HT1080 (cell line): ENCODE measurements around the gene APOH. TPM values are rescaled to one million over a fixed set of nuclear protein-coding genes. Genes with fewer than 3 reads are reported as not detected.

Experiments used
- small RNA-seq: library from RNA; depleted of rRNA; stranded (forward); fragments of <200 nt; gene quantifications from one replicate; pipeline ENCODE3, GENCODE V24; 2014
- total RNA-seq: library from RNA; depleted of rRNA; stranded (reverse); fragments of >200 nt; shearing (Covaris generic); gene quantifications from 2 replicates; pipeline ENCODE4 v1.2.3, GENCODE V29; 2014; rRNA removed

Gene APOH
- total RNA-seq, 1 experiment from 2014 or later, result not detected

Small RNAs within 50 kb of the gene (small RNA-seq; reads per million reads assigned to genes)
- not detected for gene RNA5SP444

Other genes with a start within 250 kb of the APOH start
- gene CEP112, start 37.3 kb downstream of the APOH start, total RNA-seq, result 2.5 and 5.0 TPM in 2 replicates
- 16.2 and 24.1 TPM in 2 replicates for gene PRKCA, start 73.2 kb upstream of the APOH start, total RNA-seq